Lung microvascular endothelial cell (primary cell): ENCODE data around the gene TACC2. TPM values are rescaled to one million over a fixed set of nuclear protein-coding genes. Genes with fewer than 3 reads are reported as not detected.

ENCODE experiments used
- DNase-seq, 2 donors: peaks; one replicate each; pipeline versions ENCODE4 v3.0.0 to v3.0.0-alpha.2; 2010; ENCODE audit warnings: low read depth in 2 of 2
- total RNA-seq: library from RNA; depleted of rRNA; stranded (reverse); fragments of >200 nt; gene quantifications from 2 replicates; pipeline ENCODE4 v1.2.1, GENCODE V29; 2014

Gene TACC2
- total RNA-seq, 1 donor from 2014 or later = 0.60 TPM

GRCh38 chr10:122120008-122120744 is 131.2 kb downstream of the TACC2 start:
- no peak for DNase-seq

GRCh38 chr10:122121059-122121458 is 132.1 kb downstream of the TACC2 start:
- DNase-seq = no peak

GRCh38 chr10:122122493-122122892 is 133.5 kb downstream of the TACC2 start:
- no peak for DNase-seq

GRCh38 chr10:122123186-122123585 is 134.2 kb downstream of the TACC2 start:
- DNase-seq = no peak

- no peak for DNase-seq
Measured at GRCh38 chr10:122124342-122124741, 135.4 kb downstream of the TACC2 start.

- DNase-seq = no peak
Measured at GRCh38 chr10:122124808-122125207, 135.8 kb downstream of the TACC2 start.

- peak; percentile 67 to 97 for DNase-seq
Measured at GRCh38 chr10:122126763-122127659, 138.0 kb downstream of the TACC2 start.

- DNase-seq = peak; percentile 44 to 89
Measured at GRCh38 chr10:122127943-122128342, 139.0 kb downstream of the TACC2 start.

- DNase-seq = peak; percentile 62 to 89
Measured at GRCh38 chr10:122128357-122128756, 139.4 kb downstream of the TACC2 start.

GRCh38 chr10:122130474-122131110 is 141.6 kb downstream of the TACC2 start:
- no peak for DNase-seq

- DNase-seq = no peak
Measured at GRCh38 chr10:122132331-122132755, 143.4 kb downstream of the TACC2 start.

GRCh38 chr10:122132882-122133565 is 144.1 kb downstream of the TACC2 start:
- no peak for DNase-seq

- no peak for DNase-seq
Measured at GRCh38 chr10:122135251-122136025, 146.5 kb downstream of the TACC2 start.

GRCh38 chr10:122138831-122139625 is 150.1 kb downstream of the TACC2 start:
- peak in 1 of 2 donors; percentile 38 for DNase-seq

GRCh38 chr10:122139627-122140170 is 150.7 kb downstream of the TACC2 start:
- no peak for DNase-seq

GRCh38 chr10:122140461-122140902 is 151.5 kb downstream of the TACC2 start:
- peak in 1 of 2 donors; percentile 90 for DNase-seq

GRCh38 chr10:122140941-122141623 is 152.1 kb downstream of the TACC2 start:
- peak; percentile 74 to 98 for DNase-seq

GRCh38 chr10:122141821-122142640 is 153.1 kb downstream of the TACC2 start:
- peak in 1 of 2 donors; percentile 43 for DNase-seq
